KBM-7 (cell line): Measurements from ENCODE around the gene NAPSA.

Source experiments
- DNase-seq: peaks from one replicate; pipeline ENCODE4 v3.0.0-alpha.2; 2015
- in situ Hi-C: fragments of 300-500 bp; cut with MboI; formaldehyde crosslinking; loops from 2 replicates; pipeline ENCODE4 v1.14.3; 2020; ENCODE audit warnings: low sequenced_read_pairs, low pct_unique_long_range_greater_than_20kb, mixed read lengths

The NAPSA gene

DNA sequence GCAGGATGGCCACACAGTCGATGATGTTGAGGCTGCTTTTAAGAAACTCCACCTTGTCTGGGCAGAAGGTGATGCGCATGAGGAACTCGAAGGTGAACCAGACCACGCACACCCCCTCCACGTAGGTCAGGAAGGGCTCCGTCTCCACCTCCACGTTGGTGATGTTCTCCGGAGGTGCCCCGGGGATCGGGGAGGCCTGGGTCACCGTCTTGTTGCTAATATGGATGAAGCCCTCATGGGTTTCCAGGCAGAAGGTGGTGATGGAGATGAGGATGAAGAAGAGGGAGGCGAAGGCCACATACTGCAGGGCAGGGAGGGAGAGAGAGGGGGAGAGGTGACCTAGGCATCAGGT, 41.7 kb downstream of the NAPSA start:
- in situ Hi-C loops, result no loop called here
- DNase-seq, result no peak

DNA sequence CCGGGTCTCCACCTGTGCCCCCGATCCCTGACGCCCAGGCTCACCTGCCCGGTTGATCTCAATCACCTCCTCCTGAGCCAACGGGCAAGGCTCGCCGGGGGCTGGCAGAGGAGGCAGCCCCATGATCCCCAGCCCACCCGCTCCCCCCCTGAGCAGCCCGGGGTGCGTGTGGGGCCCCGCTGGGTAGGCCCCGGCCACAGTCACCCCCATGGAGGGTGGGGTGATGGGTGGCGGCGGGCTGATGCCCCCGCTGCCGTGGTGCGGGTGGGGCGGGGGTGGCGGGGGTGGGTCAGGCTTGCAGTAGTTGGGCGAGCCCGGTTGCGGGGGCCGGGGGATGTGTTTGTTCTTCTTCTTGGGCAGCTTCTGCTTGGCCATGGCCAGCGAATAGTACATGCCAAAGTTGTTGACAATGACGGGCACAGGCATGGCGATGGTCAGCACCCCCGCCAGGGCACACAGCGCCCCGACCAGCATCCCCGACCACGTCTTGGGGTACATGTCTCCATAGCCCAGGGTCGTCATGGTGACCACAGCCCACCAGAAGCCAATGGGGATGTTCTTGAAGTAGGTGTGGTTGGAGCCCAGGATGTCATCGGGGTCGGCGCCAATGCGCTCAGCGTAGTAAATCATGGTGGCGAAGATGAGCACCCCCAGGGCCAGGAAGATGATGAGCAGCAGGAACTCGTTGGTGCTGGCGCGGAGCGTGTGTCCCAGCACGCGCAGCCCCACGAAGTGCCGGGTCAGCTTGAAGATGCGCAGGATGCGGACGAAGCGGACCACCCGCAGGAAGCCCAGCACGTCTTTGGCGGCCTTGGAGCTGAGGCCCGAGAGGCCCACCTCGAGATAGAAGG, 42.3 kb downstream of the NAPSA start:
- DNase-seq, result no peak
- in situ Hi-C loops, result no loop called here

DNA sequence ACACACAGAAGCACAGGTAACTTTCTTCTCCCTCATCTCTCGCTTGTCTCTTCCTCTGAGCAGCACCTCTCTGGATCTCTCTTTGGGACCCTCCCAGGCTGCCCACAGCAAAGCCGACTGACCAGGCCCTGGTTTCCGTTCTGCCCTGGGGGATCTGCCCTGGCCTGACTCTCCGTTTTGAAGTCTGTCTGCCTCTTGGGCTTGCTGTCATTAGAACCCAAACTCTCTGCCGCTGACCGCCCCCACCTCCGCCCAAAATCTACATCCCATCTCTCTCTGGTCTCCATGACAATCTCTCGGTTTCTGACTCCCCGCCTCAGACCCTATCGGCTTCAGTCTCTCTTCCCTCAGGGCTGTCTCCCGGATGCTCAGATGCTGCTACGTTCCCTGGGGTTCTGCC, 43.2 kb downstream of the NAPSA start:
- in situ Hi-C loops, result no loop called here
- no peak for DNase-seq

DNA sequence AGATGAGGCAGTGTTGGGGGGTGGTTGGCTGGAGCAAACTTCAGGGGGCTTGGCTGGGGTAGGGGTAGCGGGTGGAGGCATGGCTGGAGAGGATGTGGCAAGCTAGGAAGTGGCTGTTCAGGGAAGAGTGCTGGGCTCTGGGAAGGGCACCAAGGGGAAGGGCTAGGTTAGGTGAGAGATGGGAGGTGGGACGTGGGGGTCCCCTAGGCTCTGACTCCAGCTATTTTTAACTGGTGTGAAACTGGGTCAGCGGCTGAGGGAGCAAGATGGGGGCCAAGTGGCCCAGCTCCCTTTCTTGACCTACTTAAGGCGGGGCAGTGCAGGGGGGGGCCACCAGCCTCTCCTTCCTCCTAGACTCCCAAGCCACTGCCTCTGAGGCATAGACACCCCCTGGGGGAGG, 43.6 kb downstream of the NAPSA start:
- in situ Hi-C loops, result no loop called here
- DNase-seq, result no peak

- in situ Hi-C loops, result no loop called here
- no peak for DNase-seq
Observed at GRCh38 chr19:50320596-50320995, 44.8 kb downstream of the NAPSA start.

- in situ Hi-C loops, result no loop called here
- DNase-seq, result no peak
Observed at GRCh38 chr19:50320051-50320450, 45.4 kb downstream of the NAPSA start.

GRCh38 chr19:50319156-50319555, 46.3 kb downstream of the NAPSA start:
- in situ Hi-C loops, result no loop called here
- no peak for DNase-seq

DNA sequence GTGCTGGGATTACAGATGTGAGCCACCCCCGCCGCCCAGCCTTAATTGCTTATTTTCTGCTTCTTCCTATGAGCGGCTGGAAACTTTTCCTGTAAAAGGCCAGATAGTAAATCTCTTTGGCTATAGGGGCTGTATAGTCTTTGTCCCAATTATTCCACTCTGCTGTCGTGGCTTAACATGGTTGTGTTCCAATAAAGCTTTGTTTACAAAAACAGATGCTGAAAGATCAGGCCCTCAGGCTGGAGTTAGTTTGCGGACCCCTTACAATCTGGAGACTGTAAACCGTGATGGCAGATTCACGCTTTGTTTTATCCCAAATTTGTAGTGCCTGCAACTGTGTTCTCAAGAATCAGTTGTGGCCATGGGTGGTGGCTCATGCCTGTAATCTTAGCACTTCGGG, 47.0 kb downstream of the NAPSA start:
- in situ Hi-C loops, result no loop called here
- no peak for DNase-seq

DNA sequence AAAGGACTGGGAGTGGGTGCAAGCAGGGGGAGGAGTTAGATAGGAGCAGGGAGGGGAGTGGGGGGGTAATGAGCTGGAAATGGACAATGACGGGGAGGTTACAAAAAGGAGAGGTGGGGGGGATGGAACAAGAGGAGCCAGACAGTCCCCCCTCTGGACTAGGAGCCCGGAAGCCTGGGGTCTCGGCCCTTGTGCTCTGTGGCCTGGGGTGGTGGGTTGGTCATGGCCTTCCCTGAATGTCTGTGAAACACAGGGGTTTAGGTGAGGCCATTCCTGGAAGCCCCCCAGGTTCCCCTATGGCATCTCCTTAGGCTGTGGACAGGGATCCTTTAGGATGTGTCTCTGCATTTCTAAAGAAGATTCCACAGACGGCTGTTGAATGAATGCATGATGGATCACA, 48.3 kb downstream of the NAPSA start:
- in situ Hi-C loops, result no loop called here
- DNase-seq, result no peak

GRCh38 chr19:50315773-50316448, 49.5 kb downstream of the NAPSA start:
- in situ Hi-C loops, result no loop called here
- DNase-seq, result no peak

DNA sequence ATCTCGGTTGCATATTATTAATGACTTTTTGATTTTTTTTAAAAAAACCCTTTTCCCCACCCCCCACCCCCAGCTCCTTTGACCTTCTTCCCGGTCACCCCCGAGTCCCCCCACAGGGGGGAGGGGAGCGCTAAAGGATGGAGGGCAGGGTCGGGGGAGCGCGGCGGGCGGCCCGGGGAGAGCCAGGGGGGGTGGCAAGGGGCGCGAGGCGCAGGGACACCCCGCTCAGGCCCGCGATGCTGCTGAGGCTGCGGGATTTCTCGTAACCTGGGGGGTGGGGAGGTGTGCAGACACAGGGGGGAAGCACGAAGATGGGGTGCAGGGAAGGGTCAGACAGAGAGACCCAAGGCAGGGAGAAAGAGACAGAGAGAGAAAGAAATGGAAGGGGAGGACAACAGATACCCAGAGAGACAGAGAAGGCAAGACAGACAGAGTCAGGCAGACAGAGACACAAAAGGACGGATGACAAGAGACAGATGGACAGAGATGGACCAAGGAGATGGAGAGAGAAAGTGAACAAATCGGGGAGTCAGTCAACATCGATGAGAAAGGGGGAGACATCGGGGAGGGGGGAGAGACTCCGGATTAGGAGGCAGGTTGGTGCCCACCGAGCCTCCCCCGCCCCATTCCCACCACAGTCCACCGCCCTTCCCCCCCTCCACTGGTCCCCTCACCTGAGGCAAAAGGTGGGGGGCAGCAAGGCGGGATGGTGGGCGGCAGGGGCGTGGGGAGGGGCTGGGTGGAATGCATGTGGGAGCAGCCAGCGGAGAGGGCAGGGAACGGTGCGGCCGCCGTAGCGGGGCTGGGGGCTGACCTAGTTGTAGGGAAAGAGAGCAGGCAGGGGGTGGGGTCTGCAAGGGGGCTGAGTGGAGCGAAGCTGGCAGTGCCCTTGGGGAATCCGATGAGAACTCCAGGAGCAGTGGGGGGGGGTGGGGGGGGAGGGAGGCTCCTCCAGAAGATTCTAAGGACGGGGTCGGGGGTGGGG, 50.4 kb downstream of the NAPSA start:
- no peak for DNase-seq
- in situ Hi-C loops, result no loop called here

DNA sequence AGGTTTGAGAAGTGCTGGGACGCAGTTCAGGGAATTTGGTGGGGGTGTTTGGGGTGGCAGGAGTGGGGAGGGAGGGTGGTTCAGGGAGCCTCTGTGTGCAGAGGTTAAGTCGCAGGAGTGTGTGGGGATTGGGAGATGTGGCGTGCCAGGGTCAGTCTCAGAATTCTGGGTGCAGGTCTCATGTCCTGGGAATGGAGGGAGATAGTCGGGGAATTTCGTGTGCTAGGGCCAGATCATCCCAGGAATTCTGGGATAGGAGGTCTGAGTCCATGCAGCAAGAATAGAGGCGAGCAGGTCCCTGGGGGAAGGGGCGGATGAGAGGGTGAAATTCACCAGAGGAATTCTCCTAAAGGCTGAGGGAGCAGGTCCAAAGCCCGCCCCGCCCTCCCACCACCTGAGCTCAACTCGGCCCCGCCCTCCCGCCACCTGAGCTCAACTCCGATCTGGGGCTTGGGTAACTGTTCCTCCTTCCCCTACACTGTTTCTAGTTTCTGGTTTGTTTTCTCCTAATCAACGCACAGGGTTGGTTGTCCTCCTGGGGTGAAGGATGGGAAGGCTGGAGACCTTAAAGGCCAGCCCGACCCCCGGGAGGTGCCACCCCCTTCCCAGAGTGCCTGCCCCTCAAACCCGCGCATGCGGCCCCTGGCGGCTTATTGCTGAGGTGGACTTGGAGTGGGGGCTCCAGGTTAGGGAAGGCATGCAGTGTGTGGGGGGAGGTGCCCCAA, 51.5 kb downstream of the NAPSA start:
- no peak for DNase-seq

GRCh38 chr19:50312967-50313811, 52.2 kb downstream of the NAPSA start:
- no peak for DNase-seq
- in situ Hi-C loops, result no loop called here

More for the DNA sequence above, 51.5 kb downstream of the NAPSA start:
- in situ Hi-C loops, result no loop called here

- DNase-seq, result no peak
- in situ Hi-C loops, result no loop called here
Observed at GRCh38 chr19:50311723-50312635, 53.5 kb downstream of the NAPSA start.

- in situ Hi-C loops, result no loop called here
- no peak for DNase-seq
Observed at GRCh38 chr19:50310759-50311465, 54.5 kb downstream of the NAPSA start.

DNA sequence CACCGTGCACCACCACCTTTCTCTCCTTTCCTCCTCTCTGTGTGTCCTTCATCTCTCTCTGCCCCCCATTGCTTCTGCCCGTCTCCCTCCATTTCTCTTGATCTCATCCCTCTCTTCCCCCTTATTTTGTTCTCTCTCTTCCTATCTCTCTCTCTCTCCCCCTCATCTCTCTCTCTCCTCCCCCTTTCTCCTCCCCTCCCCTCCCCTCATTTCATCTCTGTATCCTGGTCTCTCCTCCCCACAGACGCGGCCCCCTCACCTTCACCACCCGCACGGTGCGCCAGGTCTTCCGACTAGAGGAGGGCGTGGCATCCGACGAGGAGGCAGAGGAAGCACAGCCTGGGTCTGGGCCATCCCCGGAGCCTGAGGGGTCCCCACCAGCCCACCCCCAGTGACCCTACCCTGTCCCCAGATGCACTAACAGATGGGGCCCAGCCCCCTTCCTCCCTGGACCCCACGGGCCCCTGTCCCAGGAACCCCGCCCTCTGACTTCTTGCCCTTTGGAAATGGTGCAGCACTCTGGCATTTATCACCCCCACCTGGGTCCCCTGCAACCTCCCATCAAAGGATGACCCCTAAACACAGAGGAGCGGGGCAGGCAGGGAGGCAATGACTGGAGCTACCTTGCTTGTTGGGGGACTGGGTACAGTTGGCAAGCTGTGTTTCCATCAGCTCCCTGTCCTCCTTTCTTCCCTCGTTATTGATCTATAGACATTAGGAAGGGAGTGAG, 55.9 kb downstream of the NAPSA start:
- in situ Hi-C loops, result no loop called here

More for the DNA sequence above, 55.9 kb downstream of the NAPSA start:
- DNase-seq, result no peak
